GM23338 (cell line): ENCODE results near the gene APOL1. TPM values are rescaled to one million over a fixed set of nuclear protein-coding genes. Genes with fewer than 3 reads are reported as not detected.

ENCODE experiments used
- ATAC-seq: fragments of 200-7000 bp; cut with Tn5 transposase; 3 replicates; pipeline ENCODE4 v1.9.1; 2020
- DNase-seq: peaks from one replicate; pipeline ENCODE4 v3.0.0-alpha.2; 2015; ENCODE audit warnings: low spot score
- H2AFZ ChIP-seq: fragments of 200-600 bp; sonication (generic); 2 replicates; pipeline ENCODE4 v1.8.0; 2016; ENCODE audit warnings: antibody characterized with exemption, mild to moderate bottlenecking, moderate library complexity
- H3F3A ChIP-seq: fragments of 200-600 bp; sonication (generic); replicated peaks from 2 replicates; pipeline ENCODE4 v1.8.0; 2017; ENCODE audit warnings: antibody characterized with exemption, mixed run types, low read depth
- H3K27ac ChIP-seq: fragments of 200-600 bp; sonication (generic); 2 replicates; pipeline ENCODE4 v1.6.1; 2016; ENCODE audit warnings: low read depth
- H3K27me3 ChIP-seq: fragments of 200-600 bp; sonication (generic); 2 replicates; pipeline ENCODE4 v1.8.0; 2016; ENCODE audit warnings: mild to moderate bottlenecking, mixed run types, moderate library complexity; ENCODE audit not compliant: insufficient read depth
- H3K36me3 ChIP-seq: fragments of 200-600 bp; sonication (generic); 2 replicates; pipeline ENCODE4 v1.8.0; 2016; ENCODE audit warnings: mild to moderate bottlenecking; ENCODE audit not compliant: insufficient read depth
- H3K4me1 ChIP-seq: fragments of 200-600 bp; sonication (generic); 2 replicates; pipeline ENCODE4 v1.8.0; 2016; ENCODE audit warnings: mild to moderate bottlenecking, moderate library complexity; ENCODE audit not compliant: insufficient read depth
- H3K4me2 ChIP-seq: fragments of 200-600 bp; sonication (generic); 2 replicates; pipeline ENCODE4 v1.7.1; 2017; ENCODE audit warnings: mixed run types
- H3K4me3 ChIP-seq: fragments of 200-600 bp; sonication (generic); 2 replicates; pipeline ENCODE4 v1.6.1; 2016; ENCODE audit warnings: mixed run types
- H3K79me2 ChIP-seq: fragments of 200-600 bp; sonication (generic); replicated peaks from 2 replicates; pipeline ENCODE4 v1.8.0; 2017; ENCODE audit warnings: mild to moderate bottlenecking; ENCODE audit not compliant: insufficient read depth
- H3K9me2 ChIP-seq: fragments of 200-600 bp; sonication (generic); 2 replicates; pipeline ENCODE4 v1.8.0; 2017; ENCODE audit not compliant: insufficient read depth
- H4K20me1 ChIP-seq: fragments of 200-600 bp; sonication (generic); replicated peaks from 2 replicates; pipeline ENCODE4 v1.8.0; 2017; ENCODE audit warnings: mild to moderate bottlenecking; ENCODE audit not compliant: insufficient read depth
- H3K27ac Mint-ChIP-seq: 2 replicates; pipeline ENCODE4 v1.8.0; 2020; ENCODE audit warnings: inconsistent platforms, mild to moderate bottlenecking, moderate library complexity, mixed read lengths
- H3K27me3 Mint-ChIP-seq: 3 replicates; pipeline ENCODE4 v1.8.0; 2022; ENCODE audit warnings: low read depth, mild to moderate bottlenecking, moderate library complexity, mixed read lengths, inconsistent platforms; ENCODE audit not compliant: insufficient read depth, poor library complexity
- H3K36me3 Mint-ChIP-seq: 3 replicates; pipeline ENCODE4 v1.8.0; 2021; ENCODE audit warnings: low read depth, mild to moderate bottlenecking, inconsistent platforms, moderate library complexity, mixed read lengths
- H3K4me1 Mint-ChIP-seq: 3 replicates; pipeline ENCODE4 v1.8.0; 2020; ENCODE audit warnings: mild to moderate bottlenecking, inconsistent platforms, mixed read lengths
- H3K4me3 Mint-ChIP-seq: 3 replicates; pipeline ENCODE4 v1.8.0; 2021; ENCODE audit warnings: moderate library complexity, mild to moderate bottlenecking, inconsistent platforms, mixed read lengths
- H3K9me3 Mint-ChIP-seq: 3 replicates; pipeline ENCODE4 v1.8.0; 2020; ENCODE audit warnings: moderate library complexity, mild to moderate bottlenecking, inconsistent platforms, mixed read lengths
- CREB1 ChIP-seq: fragments of 250-450 bp; sonication (Bioruptor Pico); IDR thresholded peaks from 2 replicates; pipeline ENCODE4 v1.5.0; 2020; ENCODE audit warnings: low read depth, mild to moderate bottlenecking, moderate library complexity
- CTCF ChIP-seq, 2 experiments: fragments of 200-600 bp in 1 of 2; sonication (generic) in 1 of 2; conservative IDR thresholded peaks; 2 replicates each; pipeline versions ENCODE4 v1.5.1 to v1.6.1; 2016 to 2017; ENCODE audit warnings: antibody characterized with exemption in 2 of 2, low read depth in 2 of 2, mild to moderate bottlenecking in 2 of 2, moderate library complexity in 1 of 2
- EZH2phosphoT487 ChIP-seq: fragments of 200-600 bp; sonication (generic); IDR thresholded peaks from one replicate; pipeline ENCODE4 v1.8.1; 2018; ENCODE audit warnings: antibody characterized with exemption; ENCODE audit not compliant: unreplicated experiment
- JUNB ChIP-seq: IDR thresholded peaks from one replicate; pipeline ENCODE4 v1.6.1; 2016; ENCODE audit warnings: antibody characterized with exemption; ENCODE audit not compliant: unreplicated experiment
- NANOG ChIP-seq: IDR thresholded peaks from 2 replicates; pipeline ENCODE4 v1.6.1; 2016; ENCODE audit warnings: antibody characterized with exemption, borderline replicate concordance
- STAT1 ChIP-seq: IDR thresholded peaks from one replicate; pipeline ENCODE4 v1.6.1; 2016; ENCODE audit warnings: antibody characterized with exemption; ENCODE audit not compliant: unreplicated experiment
- ZNF114 ChIP-seq: fragments of 250-450 bp; sonication (Bioruptor Pico); IDR thresholded peaks from 2 replicates; pipeline ENCODE4 v1.5.0; 2020; ENCODE audit warnings: mild to moderate bottlenecking, moderate library complexity
- ZNF331 ChIP-seq: fragments of 250-450 bp; sonication (Bioruptor Pico); IDR thresholded peaks from 2 replicates; pipeline ENCODE4 v1.5.0; 2020; ENCODE audit warnings: low read depth, mild to moderate bottlenecking, moderate library complexity
- polyA plus RNA-seq: library from polyadenylated mRNA; unstranded; fragments of >200 nt; fragmentation: Nextera tagmentation; extraction: Ambion mirVana; gene quantifications from 2 replicates; pipeline ENCODE4 v1.2.1, GENCODE V29; 2016
- total RNA-seq: library from RNA; depleted of rRNA; stranded (reverse); fragments of >200 nt; shearing (Covaris generic); gene quantifications from 2 replicates; pipeline ENCODE4 v1.2.3, GENCODE V29; 2014
- TF ChIP-seq, protein P1 (sequence below): IDR thresholded peaks from one replicate; pipeline ENCODE4 v1.6.1; 2018; ENCODE audit warnings: antibody characterized with exemption; ENCODE audit not compliant: unreplicated experiment

The APOL1 gene
- total and polyA plus RNA-seq, 2 experiments from 2014 or later = 0.11 TPM; not detected in 1

- Mint-ChIP-seq H3K4me3 (no peak overlapping the region), H3K4me1 (no peaks in the 10 kb centered on the region; the same call in 2 of the 3 replicates), H3K9me3 (no peaks in the 10 kb centered on the region), H3K27me3 (peaks cover 9% of the 10 kb centered on the region), H3K36me3 (peaks cover 95% of the 10 kb centered on the region), H3K27ac (no peak overlapping the region)
- Histone ChIP-seq H3K4me2 (no peak overlapping the region), H3K27me3 (no peaks in the 10 kb centered on the region), H3K27ac (no peak overlapping the region), H3K4me3 (no peak overlapping the region), H2AFZ (no peak overlapping the region), H3K79me2 (peaks cover 3% of the 10 kb centered on the region; the same call in 1 of the 2 replicates), H3K4me1 (no peaks in the 10 kb centered on the region), H3K36me3 (peaks cover 69% of the 10 kb centered on the region), H3F3A (peaks cover 13% of the 10 kb centered on the region; the same call in 1 of the 2 replicates), H4K20me1 (peaks cover 11% of the 10 kb centered on the region), H3K9me2 (no peaks in the 10 kb centered on the region)
- DNase-seq (no peak), ATAC-seq (no peak)
- no peak for TF ChIP-seq ZNF331
- TF ChIP-seq ZNF114 (CRISPR knock-in tag) = no peak
- TF ChIP-seq NANOG = no peak
- TF ChIP-seq CTCF (conservative IDR thresholded peaks at IDR 0.05; ENCODE audit: low read depth in 2 of 2) = no peak
- no peak for TF ChIP-seq JUNB
Measured at GRCh38 chr22:36299911-36300310, 47.0 kb downstream of the APOL1 start.

GRCh38 chr22:36300396-36301212 lies 47.7 kb downstream of the APOL1 start:
- Histone ChIP-seq H3K27ac (peak overlapping the region; percentile 45; the same call in 1 of the 2 replicates), H2AFZ (no peak overlapping the region), H3K9me2 (no peaks in the 10 kb centered on the region), H3K4me2 (no peak overlapping the region), H3K4me1 (no peaks in the 10 kb centered on the region), H4K20me1 (peaks cover 11% of the 10 kb centered on the region), H3K4me3 (no peak overlapping the region), H3K36me3 (peaks cover 64% of the 10 kb centered on the region), H3K79me2 (peaks cover 3% of the 10 kb centered on the region; the same call in 1 of the 2 replicates), H3K27me3 (no peaks in the 10 kb centered on the region), H3F3A (peaks cover 13% of the 10 kb centered on the region; the same call in 1 of the 2 replicates)
- H3K27me3 Mint-ChIP-seq = peaks cover 9% of the 10 kb centered on the region
- peaks cover 95% of the 10 kb centered on the region for H3K36me3 Mint-ChIP-seq
- H3K9me3 Mint-ChIP-seq = no peaks in the 10 kb centered on the region
- H3K4me3 Mint-ChIP-seq = no peak overlapping the region
- H3K27ac Mint-ChIP-seq = no peak overlapping the region
- no peak for TF ChIP-seq CTCF (conservative IDR thresholded peaks at IDR 0.05; ENCODE audit: low read depth in 2 of 2)
- TF ChIP-seq NANOG = no peak
- no peak for TF ChIP-seq STAT1
- no peak for TF ChIP-seq ZNF331
- TF ChIP-seq ZNF114 (CRISPR knock-in tag) = no peak
- no peak for TF ChIP-seq EZH2phosphoT487
- TF ChIP-seq, protein P1, sequence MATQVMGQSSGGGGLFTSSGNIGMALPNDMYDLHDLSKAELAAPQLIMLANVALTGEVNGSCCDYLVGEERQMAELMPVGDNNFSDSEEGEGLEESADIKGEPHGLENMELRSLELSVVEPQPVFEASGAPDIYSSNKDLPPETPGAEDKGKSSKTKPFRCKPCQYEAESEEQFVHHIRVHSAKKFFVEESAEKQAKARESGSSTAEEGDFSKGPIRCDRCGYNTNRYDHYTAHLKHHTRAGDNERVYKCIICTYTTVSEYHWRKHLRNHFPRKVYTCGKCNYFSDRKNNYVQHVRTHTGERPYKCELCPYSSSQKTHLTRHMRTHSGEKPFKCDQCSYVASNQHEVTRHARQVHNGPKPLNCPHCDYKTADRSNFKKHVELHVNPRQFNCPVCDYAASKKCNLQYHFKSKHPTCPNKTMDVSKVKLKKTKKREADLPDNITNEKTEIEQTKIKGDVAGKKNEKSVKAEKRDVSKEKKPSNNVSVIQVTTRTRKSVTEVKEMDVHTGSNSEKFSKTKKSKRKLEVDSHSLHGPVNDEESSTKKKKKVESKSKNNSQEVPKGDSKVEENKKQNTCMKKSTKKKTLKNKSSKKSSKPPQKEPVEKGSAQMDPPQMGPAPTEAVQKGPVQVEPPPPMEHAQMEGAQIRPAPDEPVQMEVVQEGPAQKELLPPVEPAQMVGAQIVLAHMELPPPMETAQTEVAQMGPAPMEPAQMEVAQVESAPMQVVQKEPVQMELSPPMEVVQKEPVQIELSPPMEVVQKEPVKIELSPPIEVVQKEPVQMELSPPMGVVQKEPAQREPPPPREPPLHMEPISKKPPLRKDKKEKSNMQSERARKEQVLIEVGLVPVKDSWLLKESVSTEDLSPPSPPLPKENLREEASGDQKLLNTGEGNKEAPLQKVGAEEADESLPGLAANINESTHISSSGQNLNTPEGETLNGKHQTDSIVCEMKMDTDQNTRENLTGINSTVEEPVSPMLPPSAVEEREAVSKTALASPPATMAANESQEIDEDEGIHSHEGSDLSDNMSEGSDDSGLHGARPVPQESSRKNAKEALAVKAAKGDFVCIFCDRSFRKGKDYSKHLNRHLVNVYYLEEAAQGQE = no peak
- no peak for TF ChIP-seq CREB1 (CRISPR knock-in tag)
- no peak for TF ChIP-seq JUNB
- no peaks in the 10 kb centered on the region; the same call in 2 of the 3 replicates for H3K4me1 Mint-ChIP-seq
- ATAC-seq = no peak
- no peak for DNase-seq
